Measurements from ENCODE around the gene CX3CR1.

- no peak for TF ChIP-seq CTCF (IDR thresholded peaks at IDR 0.05)
- TF ChIP-seq EZH2 (IDR thresholded peaks at IDR 0.05; ENCODE audit: borderline replicate concordance, insufficient read depth, low read depth, low read length, poor library complexity, severe bottlenecking): no peak
Measured at GRCh38 chr3:39319249-39319648, 39.4 kb upstream of the CX3CR1 start.

Measured in B cell (primary cell).